GM18873 (cell line): Measurements from ENCODE around the gene TREML2.

Source experiments
- ATAC-seq: cut with Tn5 transposase; IDR thresholded peaks from one replicate; pipeline ENCODE4 v1.9.1; 2021; ENCODE audit warnings: mild to moderate bottlenecking, moderate library complexity, moderate number of reproducible peaks; ENCODE audit not compliant: unreplicated experiment, low FRiP score

TREML2 gene

GRCh38 chr6:41155132-41155805, 45.7 kb downstream of the TREML2 start:
- ATAC-seq: no peak

- no peak for ATAC-seq
These were observed 46.8 kb downstream of the TREML2 start, which contains the start of gene TREML1 for GRCh38 chr6:41153992-41154625. TREML1 (minus strand) TSS chr6:41154347; CDS start chr6:41154288, 59 bp downstream.

- ATAC-seq: no peak
These were observed 47.5 kb downstream of the TREML2 start for GRCh38 chr6:41153451-41153850.

GRCh38 chr6:41150671-41151070, 50.3 kb downstream of the TREML2 start:
- ATAC-seq: no peak

- ATAC-seq: no peak
These were observed 53.0 kb downstream of the TREML2 start for GRCh38 chr6:41147917-41148316.
